SK-N-SH treated with all-trans-retinoic acid at 6 μM for 48 hours (cell line): ENCODE data around the gene COL25A1.

Experiments
- ATAC-seq: fragments of 200-7000 bp; cut with Tn5 transposase; 3 replicates; pipeline ENCODE4 v1.9.1; 2020; ENCODE audit warnings: mild to moderate bottlenecking, moderate library complexity
- ARNTL ChIP-seq: fragments of 450-650 bp; formaldehyde crosslinking; IDR thresholded peaks from 2 replicates; pipeline ENCODE4 v1.5.0; 2020; ENCODE audit warnings: low read depth, mild to moderate bottlenecking, moderate library complexity, borderline replicate concordance
- BACH2 ChIP-seq: fragments of 250-450 bp; sonication (Bioruptor Pico); IDR thresholded peaks from 2 replicates; pipeline ENCODE4 v1.9.0; 2021; ENCODE audit warnings: mild to moderate bottlenecking, borderline replicate concordance
- GLIS3 ChIP-seq: fragments of 250-450 bp; sonication (Bioruptor Pico); IDR thresholded peaks from 2 replicates; pipeline ENCODE4 v1.5.0; 2020; ENCODE audit warnings: mild to moderate bottlenecking, moderate library complexity
- ISL1 ChIP-seq: fragments of 250-450 bp; sonication (Bioruptor Pico); IDR thresholded peaks from 2 replicates; pipeline ENCODE4 v2.1.2; 2022; ENCODE audit warnings: mild to moderate bottlenecking, moderate library complexity
- OSR1 ChIP-seq: fragments of 250-450 bp; sonication (Bioruptor Pico); IDR thresholded peaks from 2 replicates; pipeline ENCODE4 v1.8.0; 2022; ENCODE audit warnings: moderate library complexity, mild to moderate bottlenecking, inconsistent platforms
- RARB ChIP-seq: fragments of 250-450 bp; sonication (Bioruptor Pico); IDR thresholded peaks from 2 replicates; pipeline ENCODE4 v1.8.0; 2021; ENCODE audit warnings: mild to moderate bottlenecking, moderate library complexity
- TCF4 ChIP-seq: fragments of 250-450 bp; sonication (Bioruptor Pico); IDR thresholded peaks from 2 replicates; pipeline ENCODE4 v1.8.0; 2021; ENCODE audit warnings: mild to moderate bottlenecking, moderate library complexity, borderline replicate concordance
- TOX ChIP-seq: fragments of 250-450 bp; sonication (Bioruptor Pico); IDR thresholded peaks from 2 replicates; pipeline ENCODE4 v1.8.0; 2021; ENCODE audit warnings: mild to moderate bottlenecking, moderate library complexity, borderline replicate concordance
- ZC3H10 ChIP-seq: fragments of 250-450 bp; sonication (Bioruptor Pico); IDR thresholded peaks from 2 replicates; pipeline ENCODE4 v1.5.1; 2021; ENCODE audit warnings: mild to moderate bottlenecking, moderate library complexity
- ZFP3 ChIP-seq: fragments of 250-450 bp; sonication (Bioruptor Pico); IDR thresholded peaks from 2 replicates; pipeline ENCODE4 v1.5.0; 2020; ENCODE audit warnings: mild to moderate bottlenecking, moderate library complexity
- ZFP30 ChIP-seq: fragments of 450-650 bp; formaldehyde crosslinking; IDR thresholded peaks from 2 replicates; pipeline ENCODE4 v1.5.0; 2022; ENCODE audit warnings: mild to moderate bottlenecking, moderate library complexity
- ZNF565 ChIP-seq: fragments of 450-650 bp; formaldehyde crosslinking; conservative IDR thresholded peaks from 2 replicates; pipeline ENCODE4 v1.5.0; 2020; ENCODE audit warnings: low read depth, mild to moderate bottlenecking, moderate library complexity
- ZNF70 ChIP-seq: fragments of 450-650 bp; formaldehyde crosslinking; IDR thresholded peaks from 2 replicates; pipeline ENCODE4 v1.5.0; 2020; ENCODE audit warnings: mild to moderate bottlenecking, moderate library complexity
- ZNF8 ChIP-seq: fragments of 450-650 bp; formaldehyde crosslinking; IDR thresholded peaks from 2 replicates; pipeline ENCODE4 v1.5.0; 2020; ENCODE audit warnings: mild to moderate bottlenecking, moderate library complexity
- TF ChIP-seq, protein P1 (sequence below): fragments of 250-450 bp; sonication (Bioruptor Pico); IDR thresholded peaks from 2 replicates; pipeline ENCODE4 v1.8.0; 2021; ENCODE audit warnings: low read depth, mild to moderate bottlenecking, moderate library complexity, borderline replicate concordance
- TF ChIP-seq, protein P2 (sequence below): fragments of 250-450 bp; sonication (Bioruptor Pico); IDR thresholded peaks from 2 replicates; pipeline ENCODE4 v1.8.0; 2020; ENCODE audit warnings: mild to moderate bottlenecking, moderate library complexity, borderline replicate concordance
- TF ChIP-seq, protein P3 (sequence below): fragments of 250-450 bp; sonication (Bioruptor Pico); IDR thresholded peaks from 2 replicates; pipeline ENCODE4 v1.5.0; 2020; ENCODE audit warnings: mild to moderate bottlenecking, moderate library complexity

Gene COL25A1

DNA sequence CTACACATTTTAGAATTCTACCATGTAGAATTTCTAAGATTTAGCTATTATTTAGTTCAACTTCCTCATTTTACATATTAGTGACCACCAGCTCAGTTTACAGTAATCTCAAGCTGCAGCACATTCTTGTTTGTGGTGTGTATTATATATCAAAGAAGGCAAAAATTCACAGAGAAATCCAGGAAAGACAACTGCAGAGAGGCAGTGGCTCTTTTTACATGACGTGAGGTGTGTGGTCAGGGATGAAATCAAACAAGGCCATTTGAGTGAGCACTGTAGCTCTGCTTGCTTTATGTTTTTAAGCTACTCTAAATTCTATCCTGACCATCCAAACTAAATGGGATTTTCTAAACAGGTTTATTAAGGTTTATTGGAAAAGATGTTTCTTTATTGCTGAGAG lies 71.1 kb downstream of the COL25A1 start (continued):
- TF ChIP-seq, protein P1, sequence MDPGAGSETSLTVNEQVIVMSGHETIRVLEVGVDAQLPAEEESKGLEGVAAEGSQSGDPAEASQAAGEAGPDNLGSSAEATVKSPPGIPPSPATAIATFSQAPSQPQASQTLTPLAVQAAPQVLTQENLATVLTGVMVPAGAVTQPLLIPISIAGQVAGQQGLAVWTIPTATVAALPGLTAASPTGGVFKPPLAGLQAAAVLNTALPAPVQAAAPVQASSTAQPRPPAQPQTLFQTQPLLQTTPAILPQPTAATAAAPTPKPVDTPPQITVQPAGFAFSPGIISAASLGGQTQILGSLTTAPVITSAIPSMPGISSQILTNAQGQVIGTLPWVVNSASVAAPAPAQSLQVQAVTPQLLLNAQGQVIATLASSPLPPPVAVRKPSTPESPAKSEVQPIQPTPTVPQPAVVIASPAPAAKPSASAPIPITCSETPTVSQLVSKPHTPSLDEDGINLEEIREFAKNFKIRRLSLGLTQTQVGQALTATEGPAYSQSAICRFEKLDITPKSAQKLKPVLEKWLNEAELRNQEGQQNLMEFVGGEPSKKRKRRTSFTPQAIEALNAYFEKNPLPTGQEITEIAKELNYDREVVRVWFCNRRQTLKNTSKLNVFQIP = no peak
- TF ChIP-seq RARB (no peak), GLIS3 (CRISPR knock-in tag) (no peak)

DNA sequence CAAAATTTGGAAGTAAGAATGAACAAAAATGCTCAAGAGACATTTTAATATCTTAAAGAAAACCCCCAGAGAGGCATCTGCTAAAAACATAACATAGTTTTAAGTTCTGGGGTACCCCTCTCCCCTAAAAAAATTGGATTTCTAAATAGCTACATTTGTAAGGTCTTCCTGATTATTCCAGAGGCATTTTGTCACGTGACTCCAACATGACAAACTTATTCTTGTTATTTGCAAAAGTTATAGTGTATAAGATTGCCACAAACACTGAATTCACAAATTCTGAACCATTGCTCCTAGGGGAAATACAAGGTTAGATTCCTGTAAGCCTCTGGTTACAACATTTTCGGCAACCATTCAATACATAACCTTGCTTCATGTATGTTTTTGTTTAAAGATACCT lies 73.4 kb downstream of the COL25A1 start:
- ATAC-seq = no peak
- TF ChIP-seq ZFP3 (no peak), ZNF70 (no peak)

DNA sequence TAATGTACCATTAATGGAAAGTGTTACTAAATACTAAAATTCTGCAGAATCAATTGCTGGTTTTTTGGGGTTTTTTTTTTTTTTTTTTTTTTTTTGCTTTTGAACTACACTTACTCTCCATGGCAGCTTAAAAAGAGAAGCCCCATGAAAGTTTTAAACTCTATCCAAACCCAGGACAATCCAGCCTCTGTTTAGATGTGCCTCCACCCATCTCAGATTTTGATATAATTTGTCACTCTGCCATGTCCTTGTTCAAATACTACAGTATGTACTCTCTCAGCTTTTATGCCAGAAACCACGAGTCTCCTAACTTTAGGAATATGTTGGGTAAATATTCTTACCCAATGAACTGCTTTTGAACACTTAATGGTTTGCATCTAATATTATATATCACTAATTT lies 84.2 kb downstream of the COL25A1 start:
- TF ChIP-seq ZFP3 (no peak), ARNTL (CRISPR knock-in tag) (no peak), ISL1 (CRISPR knock-in tag) (no peak), ZC3H10 (CRISPR knock-in tag) (no peak)
- TF ChIP-seq, protein P2, sequence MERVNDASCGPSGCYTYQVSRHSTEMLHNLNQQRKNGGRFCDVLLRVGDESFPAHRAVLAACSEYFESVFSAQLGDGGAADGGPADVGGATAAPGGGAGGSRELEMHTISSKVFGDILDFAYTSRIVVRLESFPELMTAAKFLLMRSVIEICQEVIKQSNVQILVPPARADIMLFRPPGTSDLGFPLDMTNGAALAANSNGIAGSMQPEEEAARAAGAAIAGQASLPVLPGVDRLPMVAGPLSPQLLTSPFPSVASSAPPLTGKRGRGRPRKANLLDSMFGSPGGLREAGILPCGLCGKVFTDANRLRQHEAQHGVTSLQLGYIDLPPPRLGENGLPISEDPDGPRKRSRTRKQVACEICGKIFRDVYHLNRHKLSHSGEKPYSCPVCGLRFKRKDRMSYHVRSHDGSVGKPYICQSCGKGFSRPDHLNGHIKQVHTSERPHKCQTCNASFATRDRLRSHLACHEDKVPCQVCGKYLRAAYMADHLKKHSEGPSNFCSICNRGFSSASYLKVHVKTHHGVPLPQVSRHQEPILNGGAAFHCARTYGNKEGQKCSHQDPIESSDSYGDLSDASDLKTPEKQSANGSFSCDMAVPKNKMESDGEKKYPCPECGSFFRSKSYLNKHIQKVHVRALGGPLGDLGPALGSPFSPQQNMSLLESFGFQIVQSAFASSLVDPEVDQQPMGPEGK = no peak
- TF ChIP-seq, protein P3, sequence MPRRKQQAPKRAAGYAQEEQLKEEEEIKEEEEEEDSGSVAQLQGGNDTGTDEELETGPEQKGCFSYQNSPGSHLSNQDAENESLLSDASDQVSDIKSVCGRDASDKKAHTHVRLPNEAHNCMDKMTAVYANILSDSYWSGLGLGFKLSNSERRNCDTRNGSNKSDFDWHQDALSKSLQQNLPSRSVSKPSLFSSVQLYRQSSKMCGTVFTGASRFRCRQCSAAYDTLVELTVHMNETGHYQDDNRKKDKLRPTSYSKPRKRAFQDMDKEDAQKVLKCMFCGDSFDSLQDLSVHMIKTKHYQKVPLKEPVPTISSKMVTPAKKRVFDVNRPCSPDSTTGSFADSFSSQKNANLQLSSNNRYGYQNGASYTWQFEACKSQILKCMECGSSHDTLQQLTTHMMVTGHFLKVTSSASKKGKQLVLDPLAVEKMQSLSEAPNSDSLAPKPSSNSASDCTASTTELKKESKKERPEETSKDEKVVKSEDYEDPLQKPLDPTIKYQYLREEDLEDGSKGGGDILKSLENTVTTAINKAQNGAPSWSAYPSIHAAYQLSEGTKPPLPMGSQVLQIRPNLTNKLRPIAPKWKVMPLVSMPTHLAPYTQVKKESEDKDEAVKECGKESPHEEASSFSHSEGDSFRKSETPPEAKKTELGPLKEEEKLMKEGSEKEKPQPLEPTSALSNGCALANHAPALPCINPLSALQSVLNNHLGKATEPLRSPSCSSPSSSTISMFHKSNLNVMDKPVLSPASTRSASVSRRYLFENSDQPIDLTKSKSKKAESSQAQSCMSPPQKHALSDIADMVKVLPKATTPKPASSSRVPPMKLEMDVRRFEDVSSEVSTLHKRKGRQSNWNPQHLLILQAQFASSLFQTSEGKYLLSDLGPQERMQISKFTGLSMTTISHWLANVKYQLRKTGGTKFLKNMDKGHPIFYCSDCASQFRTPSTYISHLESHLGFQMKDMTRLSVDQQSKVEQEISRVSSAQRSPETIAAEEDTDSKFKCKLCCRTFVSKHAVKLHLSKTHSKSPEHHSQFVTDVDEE (CRISPR knock-in tag) = no peak
- TF ChIP-seq, all 23 proteins: peak for 0

DNA sequence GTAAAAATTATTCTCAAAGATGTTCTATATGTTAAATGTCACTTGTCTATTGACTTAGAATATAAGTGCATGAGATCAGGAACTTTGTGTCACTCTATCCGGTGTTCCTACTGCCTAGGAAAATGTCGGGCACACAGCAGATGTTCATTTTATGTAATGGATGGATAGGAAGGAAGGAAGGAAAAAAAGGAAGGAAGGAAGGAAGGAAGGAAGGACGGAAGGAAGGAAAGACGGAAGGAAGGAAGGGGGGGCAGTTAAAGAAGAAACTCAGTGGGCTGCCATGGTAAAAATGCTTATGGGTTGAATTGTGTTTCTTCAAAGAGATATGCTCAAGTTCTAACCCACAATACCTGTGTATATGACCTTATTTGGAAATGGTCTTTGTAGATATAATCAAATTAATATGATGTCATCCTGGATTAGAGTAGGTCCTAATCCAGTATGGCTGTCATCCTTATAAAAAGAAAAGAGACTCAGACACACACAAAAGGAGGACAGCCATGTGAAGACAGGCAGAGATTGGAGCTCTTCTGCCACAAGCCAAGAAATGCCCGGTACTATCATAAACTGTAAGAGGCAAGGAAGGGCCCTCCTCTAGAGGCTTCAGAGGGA lies 86.3 kb downstream of the COL25A1 start:
- TF ChIP-seq, protein P3 (CRISPR knock-in tag) = no peak
- TF ChIP-seq ZNF70 (no peak), ZNF565 (CRISPR knock-in tag) (no peak), GLIS3 (CRISPR knock-in tag) (no peak), TOX (CRISPR knock-in tag) (no peak), ZNF8 (CRISPR knock-in tag) (no peak), TCF4 (CRISPR knock-in tag) (no peak)
- TF ChIP-seq, all 23 proteins: peak for 0
- ATAC-seq = no peak

More for the DNA sequence above, 84.2 kb downstream of the COL25A1 start:
- ATAC-seq = no peak

DNA sequence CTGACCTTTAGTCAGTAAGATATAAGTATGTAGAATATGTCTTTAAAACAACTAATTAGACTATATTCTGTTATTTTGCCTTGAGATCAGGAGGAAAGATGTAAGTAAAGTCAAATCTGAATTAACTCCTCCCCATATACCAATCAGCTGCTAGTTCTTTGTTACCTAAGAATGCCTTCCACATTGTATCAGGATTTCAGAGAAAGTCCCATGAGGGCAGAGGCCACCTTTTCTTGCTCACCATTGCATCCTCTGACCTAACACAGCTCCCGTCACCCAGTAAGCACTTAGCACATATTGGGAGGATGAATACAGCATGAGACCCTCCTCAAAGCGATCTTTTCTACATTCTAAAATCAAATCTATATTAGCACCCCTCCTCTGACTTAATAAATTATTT lies 87.0 kb downstream of the COL25A1 start:
- ATAC-seq = no peak
- TF ChIP-seq TOX (CRISPR knock-in tag) = no peak

DNA sequence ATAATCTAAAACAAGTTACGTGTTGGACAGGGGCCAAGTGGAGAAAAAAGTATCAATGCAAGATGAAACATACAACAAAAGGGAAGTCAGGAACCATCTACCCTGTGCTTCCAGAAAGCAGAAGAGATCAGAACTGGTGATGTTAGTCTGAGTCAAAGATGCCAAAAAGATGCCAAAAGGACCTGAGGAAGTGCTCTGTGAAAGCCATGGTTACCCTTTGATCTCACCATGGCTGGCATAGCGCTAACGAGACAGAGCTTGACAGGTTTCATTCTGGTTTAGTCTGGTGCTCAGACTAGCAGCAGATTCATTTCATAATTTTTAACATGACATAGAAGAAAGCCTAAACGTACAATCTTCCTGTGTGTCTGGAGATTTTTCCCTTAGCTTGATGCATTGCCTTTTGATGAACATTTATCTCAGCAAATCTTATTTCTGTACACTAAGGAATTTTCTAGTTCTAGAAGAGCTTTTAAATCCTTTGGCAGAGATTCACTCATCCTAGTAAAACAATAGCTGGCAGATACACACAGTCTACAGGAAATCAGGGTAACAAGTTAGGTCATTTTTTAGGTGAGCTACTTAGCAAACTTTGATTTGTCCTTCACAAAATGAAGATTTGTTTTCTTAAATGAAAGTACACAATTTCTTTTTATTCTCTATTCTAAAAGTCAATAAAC lies 87.7 kb downstream of the COL25A1 start:
- TF ChIP-seq OSR1 (no peak), ARNTL (CRISPR knock-in tag) (no peak), ZFP30 (CRISPR knock-in tag) (no peak), ZFP3 (no peak), TCF4 (CRISPR knock-in tag) (no peak), ISL1 (CRISPR knock-in tag) (no peak), BACH2 (CRISPR knock-in tag) (no peak), ZNF8 (CRISPR knock-in tag) (no peak)
- TF ChIP-seq, all 23 proteins: peak for 0
- no peak for ATAC-seq
